ENCODE measurements around the gene RIMS4.

The RIMS4 gene

DNA sequence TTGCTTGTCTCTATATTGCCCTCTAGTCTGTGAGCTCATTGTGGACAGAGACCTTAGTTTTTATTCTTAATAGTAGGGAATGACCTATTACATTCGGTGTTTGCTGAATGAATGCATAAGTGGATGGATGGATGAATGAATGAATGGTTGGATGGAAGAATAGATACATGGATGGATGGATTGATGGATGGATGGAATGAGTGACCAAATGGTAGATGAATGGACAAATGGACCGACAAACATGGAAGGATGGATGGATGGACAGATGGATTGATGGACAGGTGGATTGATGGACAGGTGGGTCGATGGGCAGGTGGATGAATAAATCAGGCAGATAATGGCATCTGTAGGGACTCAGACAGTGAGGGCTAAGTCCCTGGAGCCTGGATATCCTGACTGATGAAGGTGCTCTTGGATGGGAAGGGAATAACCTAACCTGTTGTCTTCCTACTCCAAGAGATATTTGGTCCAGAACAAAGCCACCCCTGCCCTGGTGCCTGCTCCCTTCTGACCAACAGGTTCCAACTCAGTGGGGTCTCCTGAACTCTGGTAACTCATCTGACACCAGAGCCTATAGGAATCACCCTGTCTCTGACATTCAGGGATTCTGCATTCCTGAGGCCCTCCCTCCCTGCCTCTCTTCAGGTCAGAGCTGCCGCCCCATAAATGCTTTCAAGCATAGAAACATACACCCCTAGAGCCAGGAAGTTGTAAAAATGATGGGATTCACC is 104.8 kb downstream of the RIMS4 start:
- H3K4me1 ChIP-seq (ENCODE audit: control insufficient read depth in 1 of 2, insufficient read depth in 1 of 2, low read depth in 1 of 2, low read length in 1 of 2): no peaks in the 10 kb centered on the region
- TF ChIP-seq, protein P1, sequence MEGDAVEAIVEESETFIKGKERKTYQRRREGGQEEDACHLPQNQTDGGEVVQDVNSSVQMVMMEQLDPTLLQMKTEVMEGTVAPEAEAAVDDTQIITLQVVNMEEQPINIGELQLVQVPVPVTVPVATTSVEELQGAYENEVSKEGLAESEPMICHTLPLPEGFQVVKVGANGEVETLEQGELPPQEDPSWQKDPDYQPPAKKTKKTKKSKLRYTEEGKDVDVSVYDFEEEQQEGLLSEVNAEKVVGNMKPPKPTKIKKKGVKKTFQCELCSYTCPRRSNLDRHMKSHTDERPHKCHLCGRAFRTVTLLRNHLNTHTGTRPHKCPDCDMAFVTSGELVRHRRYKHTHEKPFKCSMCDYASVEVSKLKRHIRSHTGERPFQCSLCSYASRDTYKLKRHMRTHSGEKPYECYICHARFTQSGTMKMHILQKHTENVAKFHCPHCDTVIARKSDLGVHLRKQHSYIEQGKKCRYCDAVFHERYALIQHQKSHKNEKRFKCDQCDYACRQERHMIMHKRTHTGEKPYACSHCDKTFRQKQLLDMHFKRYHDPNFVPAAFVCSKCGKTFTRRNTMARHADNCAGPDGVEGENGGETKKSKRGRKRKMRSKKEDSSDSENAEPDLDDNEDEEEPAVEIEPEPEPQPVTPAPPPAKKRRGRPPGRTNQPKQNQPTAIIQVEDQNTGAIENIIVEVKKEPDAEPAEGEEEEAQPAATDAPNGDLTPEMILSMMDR (IDR thresholded peaks at IDR 0.05): no peak
- H3K9me3 ChIP-seq: no peaks in the 10 kb centered on the region
- no peak overlapping the region for H3K27ac ChIP-seq
- peaks cover 6% of the 10 kb centered on the region for H3K27me3 ChIP-seq
- no peaks in the 10 kb centered on the region for H3K36me3 ChIP-seq
- H3K4me3 ChIP-seq (ENCODE audit: low read depth in 1 of 2, low read length in 1 of 2): no peak overlapping the region

DNA sequence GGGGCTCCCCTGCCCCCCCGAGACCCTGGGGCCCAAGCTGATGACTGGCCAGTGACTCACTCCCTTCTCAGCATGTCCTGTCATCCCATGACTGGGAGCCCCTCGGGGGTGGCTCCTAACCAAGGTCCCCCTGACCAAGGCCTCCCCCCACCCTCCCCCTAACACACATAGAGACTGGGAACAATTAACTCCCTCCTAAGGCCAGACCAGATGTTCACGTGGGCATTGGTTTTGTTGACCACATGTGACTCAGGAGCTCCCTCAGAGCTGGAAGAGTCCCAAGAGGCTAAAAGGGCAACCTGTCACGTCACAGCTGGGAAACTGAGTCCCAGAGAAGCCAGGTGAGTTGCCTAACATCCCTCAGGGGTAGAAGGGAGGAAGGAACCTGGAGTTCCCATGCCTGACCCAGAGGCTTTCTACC is 105.8 kb downstream of the RIMS4 start:
- peaks cover 6% of the 10 kb centered on the region for H3K27me3 ChIP-seq
- TF ChIP-seq, protein P1 (IDR thresholded peaks at IDR 0.05): no peak
- no peak overlapping the region for H3K27ac ChIP-seq
- no peaks in the 10 kb centered on the region for H3K9me3 ChIP-seq
- H3K4me3 ChIP-seq (ENCODE audit: low read depth in 1 of 2, low read length in 1 of 2): no peak overlapping the region
- H3K4me1 ChIP-seq (ENCODE audit: control insufficient read depth in 1 of 2, insufficient read depth in 1 of 2, low read depth in 1 of 2, low read length in 1 of 2): no peaks in the 10 kb centered on the region
- H3K36me3 ChIP-seq: no peaks in the 10 kb centered on the region

GRCh38 chr20:44703956-44704488 is 106.3 kb downstream of the RIMS4 start:
- no peak overlapping the region for H3K4me3 ChIP-seq (ENCODE audit: low read depth in 1 of 2, low read length in 1 of 2)
- TF ChIP-seq, protein P1 (IDR thresholded peaks at IDR 0.05): no peak
- no peaks in the 10 kb centered on the region for H3K4me1 ChIP-seq (ENCODE audit: control insufficient read depth in 1 of 2, insufficient read depth in 1 of 2, low read depth in 1 of 2, low read length in 1 of 2)
- no peaks in the 10 kb centered on the region for H3K9me3 ChIP-seq
- peaks cover 6% of the 10 kb centered on the region for H3K27me3 ChIP-seq
- H3K27ac ChIP-seq: no peak overlapping the region
- no peaks in the 10 kb centered on the region for H3K36me3 ChIP-seq

GRCh38 chr20:44703183-44703925 is 107.0 kb downstream of the RIMS4 start:
- Histone ChIP-seq H3K4me3 (ENCODE audit: low read depth in 1 of 2, low read length in 1 of 2) (no peak overlapping the region), H3K27ac (no peak overlapping the region), H3K4me1 (ENCODE audit: control insufficient read depth in 1 of 2, insufficient read depth in 1 of 2, low read depth in 1 of 2, low read length in 1 of 2) (no peaks in the 10 kb centered on the region), H3K27me3 (peaks cover 6% of the 10 kb centered on the region), H3K36me3 (no peaks in the 10 kb centered on the region), H3K9me3 (no peaks in the 10 kb centered on the region)
- TF ChIP-seq, protein P1 (IDR thresholded peaks at IDR 0.05): no peak

DNA sequence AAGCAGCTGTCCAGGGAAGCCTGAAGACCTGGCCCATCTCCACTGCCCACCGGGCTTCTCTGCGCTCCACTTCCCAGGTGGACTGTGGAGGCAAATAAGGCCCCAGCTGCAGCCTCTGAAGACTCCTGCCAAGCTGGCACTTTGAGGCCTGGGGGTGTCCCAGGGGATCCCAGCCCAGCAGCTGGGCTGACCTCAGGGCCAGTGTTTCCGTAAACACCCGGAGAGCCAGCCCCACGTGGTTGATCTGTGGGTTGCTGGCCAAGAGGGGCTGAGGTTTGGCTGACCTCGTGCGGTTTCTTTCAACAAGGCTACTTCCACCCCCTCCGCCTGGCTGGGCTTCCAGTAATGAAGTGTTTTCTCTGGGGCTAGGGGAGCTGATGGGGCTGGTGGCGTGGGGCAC is 107.6 kb downstream of the RIMS4 start:
- no peak overlapping the region for H3K4me3 ChIP-seq (ENCODE audit: low read depth in 1 of 2, low read length in 1 of 2)
- no peaks in the 10 kb centered on the region for H3K9me3 ChIP-seq
- H3K4me1 ChIP-seq (ENCODE audit: control insufficient read depth in 1 of 2, insufficient read depth in 1 of 2, low read depth in 1 of 2, low read length in 1 of 2): no peaks in the 10 kb centered on the region
- H3K36me3 ChIP-seq: no peaks in the 10 kb centered on the region
- H3K27me3 ChIP-seq: peaks cover 6% of the 10 kb centered on the region
- TF ChIP-seq, protein P1 (IDR thresholded peaks at IDR 0.05): no peak
- H3K27ac ChIP-seq: no peak overlapping the region
